SH-SY5Y (cell line): ENCODE data around the gene GPX4.

Experiments
- GATA2 ChIP-seq: IDR thresholded peaks from 2 replicates; pipeline ENCODE4 v1.6.1; 2011; ENCODE audit warnings: mild to moderate bottlenecking, low read depth, low read length
- GATA3 ChIP-seq: IDR thresholded peaks from 2 replicates; pipeline ENCODE4 v1.6.1; 2011; ENCODE audit warnings: low read depth, mild to moderate bottlenecking, low read length, moderate library complexity

Gene GPX4

DNA sequence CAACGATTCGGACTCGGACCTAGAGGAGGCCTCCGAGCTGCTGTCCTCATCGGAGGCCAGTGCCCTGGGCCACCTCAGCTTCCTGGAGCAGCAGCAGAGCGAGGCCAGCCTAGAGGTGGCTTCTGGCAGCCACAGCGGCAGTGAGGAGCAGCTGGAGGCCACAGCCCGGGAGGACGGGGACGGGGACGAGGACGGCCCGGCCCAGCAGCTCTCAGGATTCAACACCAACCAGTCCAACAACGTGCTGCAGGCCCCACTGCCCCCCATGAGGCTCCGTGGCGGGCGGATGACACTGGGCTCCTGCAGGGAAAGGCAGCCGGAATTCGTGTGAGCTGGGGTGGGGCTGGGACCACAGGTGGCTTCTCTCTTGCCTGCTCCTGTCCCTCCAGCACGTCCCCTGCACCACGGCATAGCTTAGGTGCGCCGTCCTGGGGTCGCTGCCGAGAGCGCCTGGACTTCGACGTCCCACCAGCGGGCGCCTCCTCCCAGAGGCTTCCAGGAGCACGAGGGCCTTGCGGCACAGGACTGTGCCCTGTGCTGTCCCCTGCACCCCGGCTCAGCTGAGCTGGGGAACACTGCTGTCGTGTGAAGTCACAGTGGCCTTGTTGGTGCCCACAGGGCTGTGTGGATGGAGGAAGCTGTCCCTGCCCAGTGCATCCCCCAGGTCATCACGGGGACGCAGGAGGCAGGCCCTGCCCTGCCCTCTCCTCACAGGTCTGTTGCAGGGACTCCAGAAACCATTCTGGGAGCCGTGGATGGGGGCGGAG lies 17.9 kb upstream of the GPX4 start:
- TF ChIP-seq GATA2 (no peak), GATA3 (no peak)

DNA sequence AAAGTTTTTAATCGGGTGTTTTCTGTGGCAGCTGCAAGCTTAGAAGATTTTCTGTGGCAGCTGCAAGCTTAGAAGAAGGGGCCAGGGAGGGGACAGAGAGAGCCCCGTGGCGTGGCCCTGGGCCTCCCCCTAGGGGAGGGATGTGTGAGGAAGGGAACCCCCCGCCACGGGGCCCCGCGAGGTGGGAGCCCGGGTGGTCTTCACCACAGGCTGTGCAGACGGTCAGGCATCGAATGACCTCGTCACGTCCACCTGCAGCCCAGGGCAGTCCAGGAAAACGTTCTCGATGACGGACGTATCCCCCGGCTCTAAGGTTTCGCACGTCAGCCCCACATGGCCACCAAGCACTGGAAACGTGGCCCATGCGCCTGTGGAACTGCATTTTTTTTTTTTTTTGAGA lies 17.2 kb upstream of the GPX4 start:
- TF ChIP-seq GATA3: no peak
- no peak for TF ChIP-seq GATA2

DNA sequence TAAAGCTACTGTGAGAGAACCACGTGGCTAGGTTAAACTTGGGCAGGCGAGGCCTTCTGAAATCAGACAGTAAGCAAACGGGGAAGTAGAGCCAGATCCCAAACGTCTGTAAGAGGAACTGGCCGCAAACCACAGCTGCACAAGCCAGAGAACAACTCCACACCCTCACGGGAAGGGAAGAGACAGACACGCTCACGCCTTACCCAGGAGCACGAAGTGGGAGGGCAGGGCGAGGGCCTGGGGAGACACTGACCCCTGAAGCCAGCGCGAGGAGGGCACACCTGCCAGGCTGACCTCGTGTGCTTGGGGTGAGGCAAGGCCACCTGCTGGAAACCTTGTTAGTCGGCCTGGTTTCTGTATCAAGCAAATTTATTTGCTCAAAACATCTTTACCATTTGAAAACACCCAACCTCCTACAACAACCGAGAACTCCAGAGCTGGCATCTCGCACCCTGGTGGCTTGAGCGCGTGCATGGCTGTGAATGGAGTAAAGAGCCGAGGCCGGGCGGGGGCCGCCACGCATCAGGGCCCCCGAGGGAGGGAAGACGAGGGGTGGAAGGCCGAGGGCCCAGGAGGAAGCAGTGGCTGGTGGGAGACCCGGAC lies 15.9 kb upstream of the GPX4 start:
- TF ChIP-seq GATA2: no peak
- TF ChIP-seq GATA3: no peak

DNA sequence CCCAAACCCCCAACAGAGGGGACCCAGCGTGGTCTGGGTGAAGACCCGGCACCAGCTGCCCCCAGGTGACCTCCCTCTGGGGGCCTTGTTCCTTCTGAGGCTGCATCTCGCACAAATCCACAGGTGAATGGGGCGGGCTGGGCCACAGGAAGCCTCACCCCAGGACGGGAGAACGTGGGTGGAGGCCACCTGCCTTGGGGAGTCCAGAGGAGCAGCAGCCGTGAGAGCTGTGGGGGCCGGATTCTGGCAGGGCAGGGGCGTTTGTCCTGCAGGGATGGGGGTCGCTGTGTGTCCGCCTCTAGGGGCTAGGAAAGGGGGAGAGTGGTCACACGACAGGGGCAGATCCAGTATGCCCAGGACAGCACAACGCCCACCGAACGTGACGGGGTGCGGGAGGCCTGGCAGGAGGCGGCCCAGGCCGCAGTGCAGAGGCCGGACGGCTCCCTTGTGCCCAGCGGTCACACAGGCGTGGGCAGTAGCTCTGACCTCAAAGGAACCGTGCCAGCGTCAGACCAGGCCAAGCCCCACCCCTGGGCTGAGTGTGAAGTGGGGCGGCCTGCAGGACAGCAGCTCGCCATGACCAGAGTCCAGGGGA lies 15.3 kb upstream of the GPX4 start:
- TF ChIP-seq GATA3 (no peak), GATA2 (no peak)

DNA sequence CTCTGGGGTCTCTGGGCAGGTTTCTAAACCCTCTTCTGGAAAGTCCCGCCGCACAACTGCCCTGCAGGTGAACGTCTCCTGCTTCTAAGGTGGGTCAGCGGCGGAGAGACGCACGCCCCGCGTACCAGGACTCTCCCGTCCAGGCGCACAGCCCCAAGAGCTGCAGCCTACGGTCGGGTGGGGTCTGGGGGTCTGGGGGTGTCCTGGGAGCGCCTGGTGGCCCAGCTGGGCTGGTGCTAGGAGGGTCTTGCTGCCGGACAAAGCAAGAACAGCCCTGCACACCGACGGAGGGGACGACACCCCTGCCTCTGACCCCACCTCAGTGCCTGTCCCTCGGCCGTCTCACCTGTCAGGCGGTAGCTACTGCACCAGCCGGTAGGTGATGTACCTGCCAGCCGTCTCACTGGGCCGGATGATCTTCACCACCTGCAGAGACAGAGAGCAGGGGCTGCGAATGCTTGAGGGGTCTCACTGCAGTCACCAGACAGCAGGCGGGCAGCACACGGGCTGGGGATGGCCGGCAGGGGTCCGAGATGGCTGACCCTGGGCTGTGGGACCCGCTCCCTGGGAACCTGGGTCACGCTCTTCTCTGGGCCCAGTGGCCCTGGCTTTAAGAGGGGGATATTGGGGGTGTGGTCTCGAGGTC lies 14.5 kb upstream of the GPX4 start:
- no peak for TF ChIP-seq GATA3
- TF ChIP-seq GATA2: no peak

DNA sequence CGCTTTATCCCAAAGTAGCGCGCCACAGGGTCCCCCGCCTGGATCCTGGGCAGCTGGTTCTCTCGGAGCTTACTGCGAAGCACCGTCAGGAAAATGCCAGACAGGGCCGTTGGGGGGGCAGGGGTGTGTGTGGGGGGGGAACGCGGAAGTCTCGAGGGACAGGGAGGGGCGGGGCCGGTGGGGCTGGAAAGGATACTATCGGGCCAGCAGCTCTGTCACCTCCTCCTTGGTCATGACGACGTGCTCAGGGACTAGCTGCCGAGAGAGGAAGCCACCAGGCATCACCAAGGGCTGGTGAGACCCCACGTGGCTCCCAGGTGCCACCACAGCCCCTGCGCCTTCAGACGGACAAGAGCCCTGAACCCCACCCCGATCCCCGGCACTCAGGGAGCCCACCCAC lies 13.9 kb upstream of the GPX4 start:
- TF ChIP-seq GATA2: no peak
- TF ChIP-seq GATA3: no peak

DNA sequence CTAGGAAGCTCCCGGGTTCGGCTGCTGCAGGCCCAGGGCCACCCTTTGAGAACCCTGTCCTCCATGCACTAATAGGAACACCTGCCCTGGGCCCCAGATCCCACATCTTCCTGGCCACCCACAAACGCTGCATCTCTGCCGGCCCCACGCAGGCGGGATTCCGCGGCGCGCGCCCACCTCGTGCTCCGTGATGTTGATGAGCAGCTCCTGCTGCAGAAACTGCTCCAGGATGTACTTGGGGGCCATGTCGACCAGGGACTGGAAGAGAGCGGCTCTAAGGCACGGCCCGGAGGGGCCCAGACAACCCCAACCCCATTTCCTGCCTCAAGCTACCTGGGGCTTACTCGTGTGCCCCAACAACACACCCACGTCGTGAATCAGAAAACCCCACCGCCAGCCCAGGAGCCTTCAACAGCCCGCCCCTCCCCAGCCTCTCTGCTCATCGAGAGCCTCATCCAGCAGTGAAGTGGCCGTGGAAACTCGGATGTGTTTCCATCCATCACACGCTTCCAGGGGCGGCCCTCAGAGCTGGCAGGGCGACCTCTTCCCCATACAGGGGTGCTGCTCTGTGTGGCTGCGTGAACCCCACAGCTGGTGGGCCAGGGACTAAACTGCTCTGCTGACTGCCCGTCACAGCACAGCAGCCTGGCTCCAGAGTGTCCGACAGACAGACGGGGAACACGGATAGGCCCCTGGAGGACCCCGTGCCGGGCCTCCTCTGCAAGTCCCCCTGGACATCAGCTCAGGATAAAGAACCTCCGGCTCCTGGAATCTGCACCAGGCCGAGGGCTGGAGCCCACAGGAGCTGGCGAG lies 12.9 kb upstream of the GPX4 start:
- no peak for TF ChIP-seq GATA3

DNA sequence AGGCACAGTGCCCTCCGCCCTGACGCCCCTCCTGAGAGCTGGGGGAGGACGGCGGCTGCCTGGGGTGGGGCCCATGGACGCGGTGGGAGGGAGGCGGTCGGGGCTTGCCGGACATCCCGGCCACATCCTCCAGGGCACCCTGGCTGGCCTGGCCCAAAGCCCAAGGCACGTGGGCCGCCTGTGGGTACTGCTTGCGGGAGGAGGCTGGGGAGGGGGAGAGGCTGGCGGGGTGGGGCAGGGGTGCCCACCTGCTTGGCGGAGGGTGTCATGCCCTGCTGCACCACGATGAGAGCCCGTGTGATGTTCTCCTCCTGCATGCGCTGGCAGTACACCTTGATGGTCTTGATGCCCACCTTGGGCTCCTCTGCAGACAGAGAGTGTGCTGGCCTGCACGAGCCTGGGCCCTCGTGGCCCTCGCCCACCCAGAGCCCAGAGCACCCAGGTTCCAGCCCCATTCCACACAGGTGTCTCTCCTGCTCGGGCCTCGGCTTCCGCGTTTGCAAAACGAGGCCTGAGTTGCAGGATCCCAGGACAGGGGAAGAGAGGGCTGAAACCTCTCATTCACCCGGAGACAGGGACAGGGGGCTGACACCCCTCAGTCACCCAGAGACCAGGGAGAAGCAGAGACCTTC lies 12.1 kb upstream of the GPX4 start:
- TF ChIP-seq GATA2: no peak
- TF ChIP-seq GATA3: no peak

DNA sequence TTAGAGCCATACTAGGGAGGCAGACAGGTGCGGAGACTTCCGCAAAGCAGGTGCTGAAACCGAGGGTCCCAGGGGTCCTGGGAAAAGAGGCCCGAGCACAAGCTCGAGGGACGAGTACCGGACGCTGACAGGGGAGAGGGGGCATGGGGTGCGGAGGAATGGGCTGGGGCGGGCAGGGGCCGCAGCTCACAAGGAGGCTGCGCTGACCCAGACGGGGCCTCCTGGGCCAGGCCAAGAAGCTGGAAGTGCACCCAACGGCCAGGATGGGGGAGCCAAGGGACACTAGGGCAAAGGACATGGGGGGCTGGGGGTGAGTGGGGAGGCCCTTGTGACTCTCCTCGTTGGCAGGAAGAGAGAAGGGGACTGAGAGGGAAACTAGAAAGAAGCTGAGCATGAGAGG lies 10.5 kb upstream of the GPX4 start:
- TF ChIP-seq GATA3 (no peak), GATA2 (no peak)

DNA sequence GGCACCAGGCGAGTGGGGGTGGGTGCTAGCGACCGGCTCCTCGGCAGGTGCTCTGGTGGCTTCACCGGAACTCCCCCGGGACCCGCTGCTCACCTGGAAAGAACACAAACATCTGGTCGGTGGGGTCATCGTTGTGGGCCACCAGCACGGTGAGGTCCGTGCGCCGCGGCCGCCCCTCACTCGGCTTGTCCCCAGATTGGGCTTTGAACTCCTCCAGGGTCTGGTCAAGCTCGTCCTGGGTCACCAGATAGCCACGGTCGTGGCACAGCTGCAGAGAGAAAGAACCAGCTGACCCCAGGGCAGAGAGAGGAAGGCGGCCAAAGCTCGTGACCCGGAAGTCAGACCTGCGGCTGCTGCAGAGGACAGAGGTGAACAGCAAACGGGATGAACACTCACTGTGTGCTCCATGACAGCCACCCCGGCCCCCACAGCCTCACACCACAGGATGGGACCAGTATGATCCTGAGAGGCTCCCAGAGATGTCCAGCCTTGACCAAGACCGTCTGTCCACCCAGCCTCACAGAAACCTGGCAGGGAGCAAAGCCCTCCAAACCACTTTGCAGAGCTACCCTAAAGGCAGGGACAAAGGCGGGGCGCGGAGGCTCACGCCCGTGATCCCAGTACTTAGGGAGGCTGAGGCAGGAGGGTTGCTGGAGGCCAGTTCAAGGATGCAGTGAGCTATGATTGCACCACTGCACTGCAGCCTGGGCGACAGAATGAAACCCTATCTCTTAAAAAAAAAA lies 9.8 kb upstream of the GPX4 start:
- TF ChIP-seq GATA3: no peak
- no peak for TF ChIP-seq GATA2

DNA sequence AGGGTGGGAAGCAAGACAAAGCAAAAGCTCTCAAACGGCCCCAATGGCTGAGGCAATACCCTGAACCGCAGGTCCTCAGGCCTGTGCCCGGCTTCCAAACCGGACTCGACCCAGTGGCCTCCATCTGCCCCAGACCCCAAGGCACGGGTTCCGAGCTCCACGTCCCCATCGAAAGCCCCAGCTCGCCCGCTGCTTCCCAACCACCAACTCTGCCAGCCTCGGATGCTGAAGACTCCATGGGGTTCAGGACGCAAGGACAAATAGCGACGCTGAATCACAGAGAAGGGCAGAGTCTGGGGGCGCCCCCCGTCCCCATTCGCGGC lies 9.2 kb upstream of the GPX4 start:
- no peak for TF ChIP-seq GATA2
- no peak for TF ChIP-seq GATA3

DNA sequence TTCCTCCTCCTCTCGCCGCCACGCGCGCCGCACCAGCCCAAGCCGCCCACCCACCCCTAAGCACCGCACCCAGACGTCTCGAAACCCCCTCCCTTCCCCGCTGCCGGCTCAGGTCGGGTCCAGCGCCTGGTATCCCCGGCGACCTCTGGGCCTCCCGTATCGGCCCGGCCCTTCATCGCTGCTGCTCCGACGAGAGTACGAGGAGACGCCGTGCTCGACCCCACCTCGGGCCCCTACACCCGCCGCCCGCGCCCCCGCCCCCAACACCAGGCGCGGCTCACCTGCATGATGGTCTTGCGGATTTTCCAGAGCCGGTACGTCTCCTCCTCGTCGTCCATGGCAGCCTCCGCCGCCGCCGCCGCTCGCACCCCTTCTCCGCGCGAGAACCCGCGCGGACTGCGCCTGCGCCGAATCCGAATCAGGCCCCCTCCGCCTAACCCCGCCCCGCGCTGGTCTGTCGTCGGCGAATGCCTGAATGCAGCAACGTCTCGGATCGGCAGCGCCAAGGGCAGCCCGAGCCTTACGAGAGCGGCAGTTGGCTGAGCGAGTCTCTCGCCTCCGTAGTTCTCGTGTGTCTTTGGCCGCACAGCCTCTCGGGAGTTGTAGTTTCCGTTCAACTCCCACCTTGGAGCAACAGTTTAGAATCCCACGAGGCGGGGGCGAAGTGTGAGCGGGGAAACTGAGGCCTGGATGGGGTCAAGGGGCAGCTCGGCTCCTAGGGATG lies 8.7 kb upstream of the GPX4 start, which contains the start of gene POLR2E:
POLR2E (minus strand) TSS at position 398 of the 724 bp plus-strand sequence; CDS start at position 338, 60 bp downstream.
- TF ChIP-seq GATA2: no peak
- TF ChIP-seq GATA3: no peak

DNA sequence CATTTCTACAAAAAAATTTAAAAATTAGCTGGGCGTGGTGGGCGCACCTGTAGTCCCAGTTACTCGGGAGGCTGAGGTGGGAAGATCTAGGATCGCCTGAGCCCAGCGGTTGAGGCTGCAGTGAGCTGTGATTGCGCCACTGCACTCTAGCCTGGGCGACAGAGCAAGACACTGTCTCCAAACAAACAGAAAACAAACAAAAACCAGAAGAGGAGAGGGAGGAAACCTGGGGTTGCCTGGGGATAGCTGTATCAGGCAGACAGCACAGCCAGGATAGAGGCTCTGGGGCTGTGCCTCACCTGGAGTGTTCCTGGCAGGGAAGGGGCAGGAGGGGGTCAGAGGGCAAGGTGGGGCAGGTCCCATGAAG lies 6.0 kb upstream of the GPX4 start:
- TF ChIP-seq GATA2 (no peak), GATA3 (no peak)
